HepG2 (cell line): Measurements from ENCODE around the gene AAMP.

ENCODE experiments used
- CTCF ChIP-seq: sonication (generic); formaldehyde crosslinking; IDR thresholded peaks from 2 replicates; pipeline ENCODE4 v1.5.0; 2020; ENCODE audit warnings: mild to moderate bottlenecking, missing genetic modification reagents, moderate library complexity
- EZH2 ChIP-seq: conservative IDR thresholded peaks from 2 replicates; pipeline ENCODE4 v1.6.1; 2012; ENCODE audit warnings: mild to moderate bottlenecking, low read depth, low read length, moderate library complexity
- TBX2 ChIP-seq: sonication (generic); formaldehyde crosslinking; IDR thresholded peaks from 2 replicates; pipeline ENCODE4 v1.5.0; 2020; ENCODE audit warnings: missing genetic modification reagents, mild to moderate bottlenecking, borderline replicate concordance
- ZNF33B ChIP-seq: sonication (generic); formaldehyde crosslinking; IDR thresholded peaks from 2 replicates; pipeline ENCODE4 v1.5.1; 2020; ENCODE audit warnings: mild to moderate bottlenecking, missing genetic modification reagents
- ZNF652 ChIP-seq: IDR thresholded peaks from 2 replicates; pipeline ENCODE4 v1.6.1; 2016; ENCODE audit warnings: low read depth, borderline replicate concordance
- TF ChIP-seq, protein P1 (sequence below): sonication (generic); formaldehyde crosslinking; IDR thresholded peaks from 2 replicates; pipeline ENCODE4 v1.5.1; 2020; ENCODE audit warnings: mild to moderate bottlenecking, missing genetic modification reagents, moderate library complexity

DNA sequence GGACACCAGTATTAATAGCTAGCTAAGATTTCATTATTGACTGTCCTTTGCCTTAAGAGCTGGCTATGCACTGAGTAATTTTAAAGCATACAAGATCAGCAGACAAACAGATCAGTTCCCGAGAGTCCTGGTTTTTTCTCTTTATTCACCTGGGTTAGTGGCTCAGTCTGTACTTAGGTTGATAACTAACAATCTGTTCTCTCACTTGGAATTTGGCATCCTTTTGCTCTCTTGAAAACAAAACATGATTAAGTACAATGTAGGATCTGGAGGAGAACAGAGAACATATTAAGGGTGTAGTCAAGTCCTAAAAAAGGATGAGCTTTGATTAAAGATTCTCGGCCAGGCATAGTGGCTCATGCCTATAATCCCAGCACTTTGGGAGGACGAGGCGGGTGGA lies 36.4 kb downstream of the AAMP start:
- TF ChIP-seq TBX2 (no peak), EZH2 (no peak), CTCF (CRISPR knock-in tag) (no peak), ZNF652 (CRISPR knock-in tag) (no peak), ZNF33B (CRISPR knock-in tag) (no peak)
- TF ChIP-seq, protein P1, sequence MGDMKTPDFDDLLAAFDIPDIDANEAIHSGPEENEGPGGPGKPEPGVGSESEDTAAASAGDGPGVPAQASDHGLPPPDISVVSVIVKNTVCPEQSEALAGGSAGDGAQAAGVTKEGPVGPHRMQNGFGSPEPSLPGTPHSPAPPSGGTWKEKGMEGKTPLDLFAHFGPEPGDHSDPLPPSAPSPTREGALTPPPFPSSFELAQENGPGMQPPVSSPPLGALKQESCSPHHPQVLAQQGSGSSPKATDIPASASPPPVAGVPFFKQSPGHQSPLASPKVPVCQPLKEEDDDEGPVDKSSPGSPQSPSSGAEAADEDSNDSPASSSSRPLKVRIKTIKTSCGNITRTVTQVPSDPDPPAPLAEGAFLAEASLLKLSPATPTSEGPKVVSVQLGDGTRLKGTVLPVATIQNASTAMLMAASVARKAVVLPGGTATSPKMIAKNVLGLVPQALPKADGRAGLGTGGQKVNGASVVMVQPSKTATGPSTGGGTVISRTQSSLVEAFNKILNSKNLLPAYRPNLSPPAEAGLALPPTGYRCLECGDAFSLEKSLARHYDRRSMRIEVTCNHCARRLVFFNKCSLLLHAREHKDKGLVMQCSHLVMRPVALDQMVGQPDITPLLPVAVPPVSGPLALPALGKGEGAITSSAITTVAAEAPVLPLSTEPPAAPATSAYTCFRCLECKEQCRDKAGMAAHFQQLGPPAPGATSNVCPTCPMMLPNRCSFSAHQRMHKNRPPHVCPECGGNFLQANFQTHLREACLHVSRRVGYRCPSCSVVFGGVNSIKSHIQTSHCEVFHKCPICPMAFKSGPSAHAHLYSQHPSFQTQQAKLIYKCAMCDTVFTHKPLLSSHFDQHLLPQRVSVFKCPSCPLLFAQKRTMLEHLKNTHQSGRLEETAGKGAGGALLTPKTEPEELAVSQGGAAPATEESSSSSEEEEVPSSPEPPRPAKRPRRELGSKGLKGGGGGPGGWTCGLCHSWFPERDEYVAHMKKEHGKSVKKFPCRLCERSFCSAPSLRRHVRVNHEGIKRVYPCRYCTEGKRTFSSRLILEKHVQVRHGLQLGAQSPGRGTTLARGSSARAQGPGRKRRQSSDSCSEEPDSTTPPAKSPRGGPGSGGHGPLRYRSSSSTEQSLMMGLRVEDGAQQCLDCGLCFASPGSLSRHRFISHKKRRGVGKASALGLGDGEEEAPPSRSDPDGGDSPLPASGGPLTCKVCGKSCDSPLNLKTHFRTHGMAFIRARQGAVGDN (CRISPR knock-in tag) = no peak
